Activated CD8-positive, alpha-beta T cell treated with anti-CD3 and anti-CD28 coated beads for 36 hours (primary cell): ENCODE results near the gene RASGRF1. TPM values are rescaled to one million over a fixed set of nuclear protein-coding genes. Genes with fewer than 3 reads are reported as not detected.

Experiments used
- ATAC-seq: fragments of 200-7000 bp; cut with Tn5 transposase; one replicate; pipeline ENCODE4 v1.10.0; 2021; ENCODE audit warnings: mild to moderate bottlenecking, moderate library complexity
- CTCF ChIA-PET: fragments of 350-600 bp; sonication (Branson Sonifier 250); formaldehyde crosslinking; loops from one replicate; lab custom pipeline; 2021; ENCODE audit warnings: antibody characterized with exemption; lab: Charles Lee
- POLR2A ChIA-PET: fragments of 350-600 bp; sonication (Branson Sonifier 250); formaldehyde crosslinking; loops from one replicate; lab custom pipeline; 2021; ENCODE audit warnings: antibody characterized with exemption; lab: Charles Lee
- DNase-seq: peaks from one replicate; pipeline ENCODE4 v3.0.0-alpha.2; 2020
- H3K27ac Mint-ChIP-seq: one replicate; pipeline ENCODE4 v1.8.0; 2021; ENCODE audit warnings: mild to moderate bottlenecking, mixed read lengths
- H3K27me3 Mint-ChIP-seq: one replicate; pipeline ENCODE4 v1.8.0; 2021; ENCODE audit warnings: mixed read lengths
- H3K36me3 Mint-ChIP-seq: one replicate; pipeline ENCODE4 v1.8.0; 2021; ENCODE audit warnings: low read depth, mixed read lengths
- H3K4me1 Mint-ChIP-seq: one replicate; pipeline ENCODE4 v1.8.0; 2021; ENCODE audit warnings: low read depth, mixed read lengths
- H3K4me3 Mint-ChIP-seq: one replicate; pipeline ENCODE4 v1.8.0; 2021; ENCODE audit warnings: mild to moderate bottlenecking, moderate library complexity, mixed read lengths
- H3K9me3 Mint-ChIP-seq: one replicate; pipeline ENCODE4 v1.8.0; 2021; ENCODE audit warnings: mixed read lengths
- intact Hi-C: fragments of 100-400 bp; cut with micrococcal nuclease; formaldehyde crosslinking; loops from one replicate; pipeline ENCODE4 v1.10.0; 2022
- total RNA-seq, 2 experiments: library from RNA; stranded (reverse); gene quantifications; one replicate each; pipeline ENCODE4 v1.2.3, GENCODE V29; 2021
- TF ChIP-seq, protein P1 (sequence below): fragments of 200-600 bp; IDR thresholded peaks from one replicate; pipeline ENCODE4 v1.8.0; 2022; ENCODE audit warnings: antibody characterized with exemption, mild to moderate bottlenecking

RASGRF1 gene
- total RNA-seq, 2 experiments from 2014 or later = not detected

DNA sequence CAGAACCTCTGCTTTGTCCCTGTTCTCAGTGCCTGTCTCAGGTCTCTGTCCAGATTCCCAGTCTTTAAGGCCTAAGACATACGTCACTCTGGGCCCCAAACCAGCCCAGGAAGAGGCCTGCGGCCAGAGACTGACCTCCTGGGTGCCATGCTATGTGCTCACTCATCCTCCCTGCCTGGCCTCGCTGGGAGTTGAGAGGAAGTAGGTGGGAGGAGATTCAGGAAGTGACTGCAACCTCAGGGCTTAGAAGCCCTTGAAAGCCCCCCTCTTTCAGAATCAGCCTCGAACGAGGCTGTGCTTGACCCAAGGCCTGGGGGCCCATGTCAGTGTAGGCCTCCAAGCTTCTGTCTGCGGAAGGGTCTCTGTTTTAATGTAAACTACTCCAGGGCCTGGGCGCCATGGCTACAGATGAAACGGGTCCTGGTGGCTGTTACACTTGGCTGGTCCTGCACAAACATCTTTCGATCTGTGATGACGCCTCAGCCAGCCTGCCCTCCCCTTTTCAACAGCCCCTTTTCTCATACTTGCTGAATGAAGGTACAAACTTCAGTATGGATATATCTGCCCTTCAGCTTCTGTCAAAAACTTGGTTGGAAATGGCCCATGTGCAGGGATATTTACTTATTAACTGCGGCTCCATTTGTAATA is 11.7 kb downstream of the RASGRF1 start:
- no peak overlapping the region for H3K4me3 Mint-ChIP-seq
- ATAC-seq (no peak), DNase-seq (no peak)
- no peaks in the 10 kb centered on the region for H3K4me1 Mint-ChIP-seq
- TF ChIP-seq, protein P1, sequence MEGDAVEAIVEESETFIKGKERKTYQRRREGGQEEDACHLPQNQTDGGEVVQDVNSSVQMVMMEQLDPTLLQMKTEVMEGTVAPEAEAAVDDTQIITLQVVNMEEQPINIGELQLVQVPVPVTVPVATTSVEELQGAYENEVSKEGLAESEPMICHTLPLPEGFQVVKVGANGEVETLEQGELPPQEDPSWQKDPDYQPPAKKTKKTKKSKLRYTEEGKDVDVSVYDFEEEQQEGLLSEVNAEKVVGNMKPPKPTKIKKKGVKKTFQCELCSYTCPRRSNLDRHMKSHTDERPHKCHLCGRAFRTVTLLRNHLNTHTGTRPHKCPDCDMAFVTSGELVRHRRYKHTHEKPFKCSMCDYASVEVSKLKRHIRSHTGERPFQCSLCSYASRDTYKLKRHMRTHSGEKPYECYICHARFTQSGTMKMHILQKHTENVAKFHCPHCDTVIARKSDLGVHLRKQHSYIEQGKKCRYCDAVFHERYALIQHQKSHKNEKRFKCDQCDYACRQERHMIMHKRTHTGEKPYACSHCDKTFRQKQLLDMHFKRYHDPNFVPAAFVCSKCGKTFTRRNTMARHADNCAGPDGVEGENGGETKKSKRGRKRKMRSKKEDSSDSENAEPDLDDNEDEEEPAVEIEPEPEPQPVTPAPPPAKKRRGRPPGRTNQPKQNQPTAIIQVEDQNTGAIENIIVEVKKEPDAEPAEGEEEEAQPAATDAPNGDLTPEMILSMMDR = no peak
- ChIA-PET CTCF (no interaction called here), POLR2A (no interaction called here)
- no peaks in the 10 kb centered on the region for H3K9me3 Mint-ChIP-seq
- no peak overlapping the region for H3K27ac Mint-ChIP-seq
- H3K27me3 Mint-ChIP-seq = peaks cover 1% of the 10 kb centered on the region
- intact Hi-C loops = no loop called here
- no peaks in the 10 kb centered on the region for H3K36me3 Mint-ChIP-seq

DNA sequence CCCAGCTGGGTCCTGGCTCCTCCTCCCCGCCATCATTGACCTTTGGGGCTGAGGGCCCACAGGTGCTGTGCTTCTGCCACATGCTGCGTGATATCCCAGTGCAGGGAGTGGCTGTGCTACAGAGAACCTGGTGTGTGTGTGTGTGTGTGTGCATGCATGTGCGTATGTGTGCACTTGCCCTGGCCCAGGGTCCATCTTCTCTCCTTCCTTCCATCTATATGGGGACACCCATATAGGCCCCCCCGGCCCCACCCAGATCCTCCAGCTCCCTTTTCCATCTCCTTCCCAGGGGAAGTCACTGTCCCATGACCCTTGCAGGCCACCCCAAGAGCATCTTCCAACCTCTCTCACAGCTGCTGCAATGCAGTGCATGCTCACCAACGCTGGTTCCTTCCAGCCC is 12.6 kb downstream of the RASGRF1 start:
- no peak for ATAC-seq
- no peak overlapping the region for H3K27ac Mint-ChIP-seq
- H3K27me3 Mint-ChIP-seq = no peaks in the 10 kb centered on the region
- H3K9me3 Mint-ChIP-seq = no peaks in the 10 kb centered on the region
- no peaks in the 10 kb centered on the region for H3K4me1 Mint-ChIP-seq
- no peak overlapping the region for H3K4me3 Mint-ChIP-seq
- intact Hi-C loops = no loop called here
- no peak for DNase-seq
- TF ChIP-seq, protein P1 = no peak
- no peaks in the 10 kb centered on the region for H3K36me3 Mint-ChIP-seq
- ChIA-PET CTCF (no interaction called here), POLR2A (no interaction called here)

DNA sequence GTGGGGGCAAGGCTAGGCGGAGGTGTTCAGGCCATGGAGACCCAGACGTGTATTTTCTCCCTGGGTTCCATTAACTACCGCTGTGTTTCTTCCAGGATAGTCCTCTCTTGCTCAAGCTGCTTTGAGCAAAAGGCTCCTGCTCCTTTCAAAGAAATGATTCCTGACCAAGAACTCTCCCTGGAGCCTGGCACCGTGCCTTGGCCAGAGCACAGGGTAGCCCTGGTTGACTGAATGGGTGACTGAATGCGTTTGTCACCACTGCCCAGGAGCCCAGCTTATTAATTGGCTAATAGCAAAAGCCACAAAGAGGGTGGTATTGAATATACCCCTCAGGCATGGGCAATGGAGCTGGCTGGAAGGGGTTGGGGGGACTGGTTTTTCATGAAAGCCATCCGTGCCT is 13.9 kb downstream of the RASGRF1 start:
- no peak for ATAC-seq
- H3K27me3 Mint-ChIP-seq = no peaks in the 10 kb centered on the region
- H3K4me1 Mint-ChIP-seq = no peaks in the 10 kb centered on the region
- no peak overlapping the region for H3K27ac Mint-ChIP-seq
- no peaks in the 10 kb centered on the region for H3K36me3 Mint-ChIP-seq
- TF ChIP-seq, protein P1 = no peak
- intact Hi-C loops = no loop called here
- DNase-seq = no peak
- ChIA-PET POLR2A (no interaction called here), CTCF (no interaction called here)
- no peak overlapping the region for H3K4me3 Mint-ChIP-seq
- H3K9me3 Mint-ChIP-seq = no peaks in the 10 kb centered on the region

DNA sequence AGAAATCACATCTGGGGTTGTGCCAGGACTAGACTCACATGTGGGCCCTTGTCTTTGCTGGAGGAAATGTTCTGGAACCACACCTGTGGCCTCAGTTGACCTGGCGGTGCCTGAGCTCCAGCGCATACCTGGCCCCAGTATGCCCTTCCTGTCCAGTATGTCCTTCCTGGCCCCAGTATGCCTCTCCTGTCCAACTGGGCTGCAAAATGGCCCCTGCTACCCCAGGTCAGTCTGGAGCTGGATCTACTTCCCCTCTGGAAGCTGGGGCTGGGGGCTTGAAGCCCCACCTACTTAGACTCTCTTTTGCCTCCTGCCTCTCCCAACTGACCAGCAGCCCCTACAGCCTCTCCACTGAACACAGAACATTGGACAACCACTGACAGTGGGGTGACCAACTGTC is 15.3 kb downstream of the RASGRF1 start:
- no peaks in the 10 kb centered on the region for H3K4me1 Mint-ChIP-seq
- no peaks in the 10 kb centered on the region for H3K9me3 Mint-ChIP-seq
- H3K27me3 Mint-ChIP-seq = no peaks in the 10 kb centered on the region
- intact Hi-C loops = no loop called here
- ChIA-PET CTCF (no interaction called here), POLR2A (no interaction called here)
- H3K27ac Mint-ChIP-seq = no peak overlapping the region
- H3K4me3 Mint-ChIP-seq = no peak overlapping the region
- TF ChIP-seq, protein P1 = no peak
- no peak for DNase-seq
- no peak for ATAC-seq
- no peaks in the 10 kb centered on the region for H3K36me3 Mint-ChIP-seq

DNA sequence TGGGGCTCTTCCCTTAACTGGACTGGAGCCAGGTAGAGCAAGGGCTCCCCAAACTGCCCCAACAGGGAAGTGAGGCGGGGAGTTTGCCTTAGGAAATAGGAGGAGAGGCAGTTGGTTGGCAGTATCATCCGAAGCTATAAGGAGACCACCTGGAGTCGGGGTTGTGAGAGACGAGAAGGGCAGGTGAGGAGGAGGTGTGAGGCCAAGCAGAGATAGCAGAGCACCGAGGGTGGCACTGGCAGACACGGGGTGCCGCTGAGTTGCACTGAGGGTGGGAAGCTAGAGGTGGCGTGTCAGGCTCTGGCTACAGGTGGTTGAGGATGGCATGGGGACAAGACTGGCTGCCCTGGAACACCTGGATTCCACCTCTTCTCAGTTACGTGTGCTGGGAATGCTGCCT is 17.2 kb downstream of the RASGRF1 start:
- Mint-ChIP-seq H3K27me3 (no peaks in the 10 kb centered on the region), H3K27ac (no peak overlapping the region), H3K4me3 (no peak overlapping the region), H3K36me3 (no peaks in the 10 kb centered on the region), H3K4me1 (no peaks in the 10 kb centered on the region), H3K9me3 (no peaks in the 10 kb centered on the region)
- DNase-seq (no peak), ATAC-seq (no peak)
- CTCF ChIA-PET = interaction anchor here (1.3 to 1.4 kb wide), 2 partner anchors 45 to 111 kb away, joined by 4 read pairs; no protein-coding TSS in a partner anchor
- POLR2A ChIA-PET = interaction anchor here (1.7 kb wide), 1 partner anchor 14 kb away, joined by 3 read pairs; no protein-coding TSS in a partner anchor
- TF ChIP-seq, protein P1 = no peak
- intact Hi-C loops = no loop called here
